Tibial nerve (tissue), 4 donors: Measurements from ENCODE around the gene HEATR1.

ENCODE experiments used
- EP300 ChIP-seq, 2 donors: sonication (generic); formaldehyde crosslinking; IDR thresholded peaks; one replicate each; pipeline ENCODE4 v1.6.1; 2017; ENCODE audit warnings: antibody characterized with exemption in 2 of 2, mild to moderate bottlenecking in 1 of 2
- TF ChIP-seq, protein P1 (sequence below), 5 experiments: fragments of 200-600 bp in 3 of 5; fragments of 450-650 bp in 2 of 5; sonication (generic) in 3 of 5; IDR thresholded peaks; one replicate each; pipeline ENCODE4 v1.5.1; 2016 to 2019; ENCODE audit warnings: antibody characterized with exemption in 5 of 5, mild to moderate bottlenecking in 3 of 5, moderate library complexity in 2 of 5

DNA sequence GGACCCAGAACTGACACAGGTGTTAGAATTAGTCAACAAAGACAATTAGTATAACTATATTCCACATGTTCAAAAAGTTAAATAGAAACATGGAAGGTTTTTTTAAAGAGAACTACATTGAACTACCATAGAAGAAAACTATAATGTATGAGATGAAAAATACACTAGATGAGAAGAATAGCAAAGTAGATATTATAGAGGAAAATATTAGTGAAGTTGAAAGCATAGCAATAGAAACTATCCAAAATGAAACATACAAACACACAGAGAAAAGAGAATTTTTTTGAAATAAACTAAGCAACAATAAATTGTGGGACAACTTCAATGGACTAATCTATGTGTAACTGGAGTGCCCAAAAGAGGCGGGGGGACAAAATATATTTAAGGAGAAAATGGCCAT is 8.0 kb upstream of the HEATR1 start:
- TF ChIP-seq, protein P1, sequence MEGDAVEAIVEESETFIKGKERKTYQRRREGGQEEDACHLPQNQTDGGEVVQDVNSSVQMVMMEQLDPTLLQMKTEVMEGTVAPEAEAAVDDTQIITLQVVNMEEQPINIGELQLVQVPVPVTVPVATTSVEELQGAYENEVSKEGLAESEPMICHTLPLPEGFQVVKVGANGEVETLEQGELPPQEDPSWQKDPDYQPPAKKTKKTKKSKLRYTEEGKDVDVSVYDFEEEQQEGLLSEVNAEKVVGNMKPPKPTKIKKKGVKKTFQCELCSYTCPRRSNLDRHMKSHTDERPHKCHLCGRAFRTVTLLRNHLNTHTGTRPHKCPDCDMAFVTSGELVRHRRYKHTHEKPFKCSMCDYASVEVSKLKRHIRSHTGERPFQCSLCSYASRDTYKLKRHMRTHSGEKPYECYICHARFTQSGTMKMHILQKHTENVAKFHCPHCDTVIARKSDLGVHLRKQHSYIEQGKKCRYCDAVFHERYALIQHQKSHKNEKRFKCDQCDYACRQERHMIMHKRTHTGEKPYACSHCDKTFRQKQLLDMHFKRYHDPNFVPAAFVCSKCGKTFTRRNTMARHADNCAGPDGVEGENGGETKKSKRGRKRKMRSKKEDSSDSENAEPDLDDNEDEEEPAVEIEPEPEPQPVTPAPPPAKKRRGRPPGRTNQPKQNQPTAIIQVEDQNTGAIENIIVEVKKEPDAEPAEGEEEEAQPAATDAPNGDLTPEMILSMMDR (IDR thresholded peaks at IDR 0.05), result no peak
- TF ChIP-seq EP300 (IDR thresholded peaks at IDR 0.05), result no peak
